Measurements from ENCODE around the gene CRTC3. TPM values are rescaled to one million over a fixed set of nuclear protein-coding genes. Genes with fewer than 3 reads are reported as not detected.
"Not testable (repeated sequence)": the region's sequence is repeated elsewhere in the genome, so short reads cannot be mapped to it uniquely, and the experiment has no call there.

The CRTC3 gene
- total RNA-seq, 1 donor from 2014 or later, result 49.0 TPM

DNA sequence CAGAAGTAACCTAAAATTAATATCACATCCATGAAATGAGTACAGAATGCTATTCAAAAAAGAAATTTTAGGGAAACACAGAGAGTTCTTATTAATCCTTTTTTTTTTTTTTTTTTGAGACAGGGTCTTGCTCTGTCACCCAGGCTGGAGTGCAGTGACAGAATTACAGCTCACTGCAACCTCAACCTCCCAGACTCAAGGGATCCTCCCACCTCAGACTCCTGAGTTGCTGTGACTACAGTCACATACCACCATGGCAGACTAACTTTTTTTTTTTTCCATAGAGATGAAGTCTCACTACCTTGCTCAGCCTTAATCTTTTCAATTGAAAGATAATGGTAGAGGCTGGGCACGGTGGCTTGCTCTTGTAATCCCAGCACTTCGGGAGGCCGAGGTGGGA lies 6.3 kb upstream of the CRTC3 start:
- Histone ChIP-seq H3K4me1 (no peaks in the 10 kb centered on the region), H3K9me3 (no peaks in the 10 kb centered on the region), H3K4me3 (no peak overlapping the region), H3K27ac (no peak overlapping the region), H3K36me3 (no peaks in the 10 kb centered on the region), H3K27me3 (no peaks in the 10 kb centered on the region)
- TF ChIP-seq, protein P1, sequence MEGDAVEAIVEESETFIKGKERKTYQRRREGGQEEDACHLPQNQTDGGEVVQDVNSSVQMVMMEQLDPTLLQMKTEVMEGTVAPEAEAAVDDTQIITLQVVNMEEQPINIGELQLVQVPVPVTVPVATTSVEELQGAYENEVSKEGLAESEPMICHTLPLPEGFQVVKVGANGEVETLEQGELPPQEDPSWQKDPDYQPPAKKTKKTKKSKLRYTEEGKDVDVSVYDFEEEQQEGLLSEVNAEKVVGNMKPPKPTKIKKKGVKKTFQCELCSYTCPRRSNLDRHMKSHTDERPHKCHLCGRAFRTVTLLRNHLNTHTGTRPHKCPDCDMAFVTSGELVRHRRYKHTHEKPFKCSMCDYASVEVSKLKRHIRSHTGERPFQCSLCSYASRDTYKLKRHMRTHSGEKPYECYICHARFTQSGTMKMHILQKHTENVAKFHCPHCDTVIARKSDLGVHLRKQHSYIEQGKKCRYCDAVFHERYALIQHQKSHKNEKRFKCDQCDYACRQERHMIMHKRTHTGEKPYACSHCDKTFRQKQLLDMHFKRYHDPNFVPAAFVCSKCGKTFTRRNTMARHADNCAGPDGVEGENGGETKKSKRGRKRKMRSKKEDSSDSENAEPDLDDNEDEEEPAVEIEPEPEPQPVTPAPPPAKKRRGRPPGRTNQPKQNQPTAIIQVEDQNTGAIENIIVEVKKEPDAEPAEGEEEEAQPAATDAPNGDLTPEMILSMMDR (IDR thresholded peaks at IDR 0.05), result no peak
- intact Hi-C loops (cut with DNase I), result no loop called here
- ATAC-seq (no peak), DNase-seq (no peak)

DNA sequence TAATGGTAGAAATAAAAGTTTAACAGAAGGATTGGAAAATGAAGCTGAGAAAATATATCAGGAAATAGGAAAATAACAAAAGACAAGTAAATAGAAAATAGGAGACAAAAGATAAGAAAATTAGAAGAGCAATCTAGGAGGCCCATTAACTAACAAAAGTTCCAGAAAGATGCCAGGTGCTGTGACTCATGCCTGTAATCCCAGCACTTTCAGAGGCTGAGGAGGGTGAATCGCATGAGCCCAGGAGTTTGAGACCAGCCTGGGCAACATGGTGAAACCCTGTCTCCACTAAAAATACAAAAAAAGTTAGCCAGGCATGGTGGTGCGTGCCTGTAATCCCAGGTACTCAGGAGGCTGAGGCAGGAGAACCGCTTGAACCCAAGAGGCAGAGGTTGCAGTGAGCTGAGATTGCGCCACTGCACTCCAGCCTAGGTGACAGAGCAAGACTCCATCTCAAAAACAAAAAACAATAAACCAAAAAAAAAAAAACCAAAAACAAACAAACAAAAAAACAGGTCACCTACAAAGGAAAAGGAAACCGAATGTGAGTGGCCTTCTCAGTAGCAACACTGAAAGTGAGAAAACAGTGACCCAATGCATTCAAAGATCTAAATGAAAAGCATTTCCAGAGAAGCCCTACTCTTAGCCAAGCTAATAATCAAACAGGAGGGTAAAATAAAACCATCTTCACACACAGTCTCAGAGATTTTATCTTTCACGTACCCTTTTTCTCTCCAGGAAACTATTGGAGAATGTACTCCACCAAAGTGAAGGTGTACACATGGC lies 5.5 kb upstream of the CRTC3 start:
- H3K27me3 ChIP-seq; intact Hi-C loops (cut with DNase I); H3K4me1 ChIP-seq; ATAC-seq; H3K36me3 ChIP-seq; H3K27ac ChIP-seq; H3K9me3 ChIP-seq; H3K4me3 ChIP-seq; DNase-seq: not testable (repeated sequence)

DNA sequence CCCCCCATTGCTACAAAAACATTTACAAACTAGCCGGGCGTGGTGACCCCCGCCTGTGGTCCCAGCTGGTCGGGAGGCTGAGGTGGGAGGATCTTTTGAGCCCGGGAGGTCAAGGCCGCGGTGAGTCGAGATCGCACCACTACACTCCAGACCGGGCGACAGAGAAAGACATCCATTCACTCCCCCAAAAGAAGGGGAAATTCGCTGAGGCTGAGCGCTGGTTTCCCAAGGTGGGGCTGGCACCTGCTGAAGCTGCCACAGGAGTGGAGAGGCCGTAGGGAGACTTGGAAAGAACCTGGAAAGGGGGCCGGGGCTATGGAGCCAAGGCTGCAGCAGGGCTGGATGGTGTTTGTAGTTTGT lies 732 bp upstream of the CRTC3 start:
- Histone ChIP-seq H3K27ac (peak overlapping the region; percentile 90), H3K9me3 (no peaks in the 10 kb centered on the region), H3K27me3 (no peaks in the 10 kb centered on the region), H3K36me3 (no peaks in the 10 kb centered on the region), H3K4me3 (peak overlapping the region; percentile 76), H3K4me1 (peaks cover 24% of the 10 kb centered on the region)
- TF ChIP-seq, protein P1 (IDR thresholded peaks at IDR 0.05), result no peak
- DNase-seq (no peak), ATAC-seq (no peak)
- intact Hi-C loops (cut with DNase I), result no loop called here

- Histone ChIP-seq H3K9me3 (no peaks in the 10 kb centered on the region), H3K27ac (peak overlapping the region; percentile 90), H3K4me3 (peak overlapping the region; percentile 76), H3K27me3 (no peaks in the 10 kb centered on the region), H3K4me1 (peaks cover 27% of the 10 kb centered on the region), H3K36me3 (no peaks in the 10 kb centered on the region)
- peak; percentile 73 for ATAC-seq
- DNase-seq, result peak; percentile 81
- intact Hi-C loops (cut with DNase I), result no loop called here
- TF ChIP-seq, protein P1 (IDR thresholded peaks at IDR 0.05), result no peak
Measured at GRCh38 chr15:90530250-90531051, 728 bp downstream of the CRTC3 start.

DNA sequence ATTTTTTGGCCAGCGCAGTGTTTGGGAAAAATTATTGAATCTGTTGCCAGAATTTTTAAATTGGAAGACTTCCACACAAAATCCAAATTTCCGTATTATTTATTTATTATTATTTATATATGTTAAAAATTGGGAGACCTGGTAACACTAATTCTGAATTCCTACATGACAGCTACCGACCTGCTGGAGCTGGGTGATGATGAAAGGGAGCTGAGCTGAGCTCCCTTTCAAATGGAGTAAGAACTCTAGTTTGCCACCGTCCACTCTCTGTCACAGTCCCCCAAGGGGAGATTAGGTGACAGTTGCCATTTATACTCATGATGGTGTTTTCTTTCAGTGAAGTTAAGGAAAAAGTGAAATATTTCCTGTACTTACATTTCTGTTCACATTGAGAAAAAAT lies 1.4 kb downstream of the CRTC3 start:
- DNase-seq, result no peak
- H3K27ac ChIP-seq, result peak overlapping the region; percentile 90
- intact Hi-C loops (cut with DNase I), result no loop called here

More for the DNA sequence above, 1.4 kb downstream of the CRTC3 start:
- H3K36me3 ChIP-seq, result no peaks in the 10 kb centered on the region
- no peaks in the 10 kb centered on the region for H3K9me3 ChIP-seq
- peaks cover 31% of the 10 kb centered on the region for H3K4me1 ChIP-seq
- H3K4me3 ChIP-seq, result peak overlapping the region; percentile 76
- TF ChIP-seq, protein P1 (IDR thresholded peaks at IDR 0.05), result no peak
- ATAC-seq, result no peak
- H3K27me3 ChIP-seq, result no peaks in the 10 kb centered on the region
